Mesenchymal stem cell (in vitro differentiated cells and primary cell): ENCODE data around the gene NHEJ1.

Experiments
- DNase-seq: peaks from one replicate; pipeline ENCODE4 v3.0.0-alpha.2; 2013
- H2AFZ ChIP-seq: one replicate; pipeline ENCODE4 v1.6.1; 2013; ENCODE audit warnings: low read depth, mild to moderate bottlenecking, control low read depth, inconsistent platforms, low read length, moderate library complexity
- H2AK5ac ChIP-seq: 2 replicates; pipeline ENCODE4 v1.6.1; 2013; ENCODE audit warnings: low read length, moderate library complexity, mild to moderate bottlenecking, inconsistent platforms; ENCODE audit not compliant: severe bottlenecking
- H2BK120ac ChIP-seq: one replicate; pipeline ENCODE4 v1.6.1; 2013; ENCODE audit warnings: low read depth, mild to moderate bottlenecking, inconsistent platforms, low read length, moderate library complexity
- H2BK12ac ChIP-seq, 2 experiments: one replicate each; pipeline ENCODE4 v1.6.1; 2013; ENCODE audit warnings: inconsistent platforms in 2 of 2, low read length in 2 of 2, mild to moderate bottlenecking in 2 of 2, moderate library complexity in 2 of 2, control low read depth in 1 of 2
- H2BK15ac ChIP-seq: one replicate; pipeline ENCODE4 v1.6.1; 2013; ENCODE audit warnings: mild to moderate bottlenecking, low read depth, inconsistent platforms; ENCODE audit not compliant: poor library complexity, severe bottlenecking
- H2BK5ac ChIP-seq: 2 replicates; pipeline ENCODE4 v1.6.1; 2013; ENCODE audit warnings: low read depth, mild to moderate bottlenecking, low read length, control low read depth, inconsistent platforms; ENCODE audit not compliant: poor library complexity, severe bottlenecking
- H3K14ac ChIP-seq, 2 experiments: one replicate each; pipeline ENCODE4 v1.6.1; 2013; ENCODE audit warnings: inconsistent platforms in 2 of 2, low read length in 2 of 2, control low read depth in 1 of 2, mild to moderate bottlenecking in 1 of 2, moderate library complexity in 1 of 2
- H3K18ac ChIP-seq, 2 experiments: one replicate each; pipeline ENCODE4 v1.6.1; 2013; ENCODE audit warnings: inconsistent platforms in 2 of 2, low read length in 2 of 2, control low read depth in 1 of 2, low read depth in 1 of 2, mild to moderate bottlenecking in 1 of 2
- H3K23ac ChIP-seq, 2 experiments: one replicate each; pipeline ENCODE4 v1.6.1; 2013; ENCODE audit warnings: inconsistent platforms in 2 of 2, low read length in 2 of 2, mild to moderate bottlenecking in 2 of 2, moderate library complexity in 2 of 2, control low read depth in 1 of 2
- H3K27ac ChIP-seq: 2 replicates; pipeline ENCODE4 v1.5.1; 2013; ENCODE audit warnings: mild to moderate bottlenecking, moderate library complexity, low read length, control low read depth, inconsistent platforms; ENCODE audit not compliant: poor library complexity, severe bottlenecking
- H3K27me3 ChIP-seq, 2 experiments: 2 replicates each; pipeline versions ENCODE4 v1.6.1 to v1.7.0; 2013; ENCODE audit warnings: low read length in 2 of 2, mild to moderate bottlenecking in 2 of 2, moderate library complexity in 2 of 2, control low read depth in 1 of 2, inconsistent platforms in 1 of 2; ENCODE audit not compliant: control insufficient read depth in 1 of 2, insufficient read depth in 1 of 2
- H3K36me3 ChIP-seq, 2 experiments: 2 replicates each; pipeline versions ENCODE4 v1.6.1 to v1.7.0; 2013; ENCODE audit warnings: low read length in 2 of 2, control low read depth in 1 of 2, inconsistent platforms in 1 of 2, low read depth in 1 of 2, mild to moderate bottlenecking in 1 of 2; ENCODE audit not compliant: insufficient read depth in 2 of 2, control insufficient read depth in 1 of 2
- H3K4ac ChIP-seq, 2 experiments: one replicate each; pipeline ENCODE4 v1.6.1; 2013; ENCODE audit warnings: inconsistent platforms in 2 of 2, low read length in 2 of 2, mild to moderate bottlenecking in 2 of 2, moderate library complexity in 2 of 2, control low read depth in 1 of 2, low read depth in 1 of 2
- H3K4me1 ChIP-seq: 2 replicates; pipeline ENCODE4 v1.6.1; 2013; ENCODE audit warnings: low read depth, low read length, control low read depth; ENCODE audit not compliant: control insufficient read depth, insufficient read depth
- H3K4me2 ChIP-seq: 2 replicates; pipeline ENCODE4 v1.6.1; 2013; ENCODE audit warnings: low read length, mild to moderate bottlenecking, inconsistent platforms; ENCODE audit not compliant: poor library complexity, severe bottlenecking
- H3K4me3 ChIP-seq, 2 experiments: 2 replicates each; pipeline versions ENCODE4 v1.5.1 to v1.7.0; 2013; ENCODE audit warnings: low read length in 2 of 2, mild to moderate bottlenecking in 2 of 2, control low read depth in 1 of 2, low read depth in 1 of 2; ENCODE audit not compliant: insufficient read depth in 1 of 2
- H3K79me1 ChIP-seq: replicated peaks from 2 replicates; pipeline ENCODE4 v1.6.1; 2013; ENCODE audit warnings: mild to moderate bottlenecking, control low read depth, low read length, inconsistent platforms; ENCODE audit not compliant: poor library complexity, severe bottlenecking
- H3K9ac ChIP-seq: 2 replicates; pipeline ENCODE4 v1.7.0; 2013; ENCODE audit warnings: mild to moderate bottlenecking, low read length, moderate library complexity
- H3K9me3 ChIP-seq: 2 replicates; pipeline ENCODE4 v1.7.0; 2013; ENCODE audit warnings: mild to moderate bottlenecking, low read length; ENCODE audit not compliant: control insufficient read depth
- H4K8ac ChIP-seq: one replicate; pipeline ENCODE4 v1.6.1; 2013; ENCODE audit warnings: inconsistent platforms, mild to moderate bottlenecking, low read length, moderate library complexity
- H4K91ac ChIP-seq: one replicate; pipeline ENCODE4 v1.6.1; 2013; ENCODE audit warnings: mild to moderate bottlenecking, low read length, inconsistent platforms
- WGBS: methylation state at CpG from one replicate; pipeline ENCODE4 v1.1.7; 2013; ENCODE audit warnings: mixed read lengths; 5-methylcytosine and 5-hydroxymethylcytosine counted together

Gene NHEJ1

GRCh38 chr2:219109471-219109870, 51.1 kb downstream of the NHEJ1 start:
- H2AFZ ChIP-seq, result no peak overlapping the region
- no peak overlapping the region for H2BK15ac ChIP-seq
- no peak overlapping the region for H2BK120ac ChIP-seq
- no peak overlapping the region for H3K4me2 ChIP-seq
- H4K91ac ChIP-seq, result no peak overlapping the region
- no peak overlapping the region for H2BK12ac ChIP-seq
- H3K36me3 ChIP-seq, result peaks cover 0 to 6% of the 10 kb centered on the region in 2 experiments
- H3K4ac ChIP-seq, result no peak overlapping the region
- H3K9me3 ChIP-seq, result no peaks in the 10 kb centered on the region
- H3K4me1 ChIP-seq, result no peaks in the 10 kb centered on the region
- H3K27me3 ChIP-seq, result no peaks in the 10 kb centered on the region
- peaks cover 12% of the 10 kb centered on the region for H3K79me1 ChIP-seq
- H3K9ac ChIP-seq, result no peak overlapping the region
- H3K4me3 ChIP-seq, result no peak overlapping the region
- no peak overlapping the region for H3K27ac ChIP-seq
- WGBS, result 60% methylated on average over 2 of the region's 3 CpGs
- DNase-seq, result no peak
- no peak overlapping the region for H4K8ac ChIP-seq
- H3K14ac ChIP-seq, result no peak overlapping the region
- no peak overlapping the region for H2BK5ac ChIP-seq
- no peak overlapping the region for H3K18ac ChIP-seq
- H3K23ac ChIP-seq, result no peak overlapping the region
- no peak overlapping the region for H2AK5ac ChIP-seq

- Histone ChIP-seq H2AFZ (no peak overlapping the region), H3K27me3 (no peaks in the 10 kb centered on the region), H3K18ac (no peak overlapping the region), H2AK5ac (no peak overlapping the region), H2BK15ac (no peak overlapping the region), H3K4me3 (no peak overlapping the region), H3K4ac (no peak overlapping the region), H3K23ac (no peak overlapping the region), H3K4me1 (no peaks in the 10 kb centered on the region), H3K4me2 (no peak overlapping the region), H3K36me3 (no peaks in the 10 kb centered on the region), H3K27ac (no peak overlapping the region), H4K8ac (no peak overlapping the region), H3K9me3 (no peaks in the 10 kb centered on the region), H3K9ac (no peak overlapping the region), H3K14ac (no peak overlapping the region), H3K79me1 (peaks cover 12% of the 10 kb centered on the region), H4K91ac (no peak overlapping the region), H2BK5ac (no peak overlapping the region), H2BK12ac (no peak overlapping the region), H2BK120ac (no peak overlapping the region)
- DNase-seq, result no peak
- 61% methylated on average over 8 of the region's 8 CpGs for WGBS
These were observed 52.9 kb downstream of the NHEJ1 start for GRCh38 chr2:219107758-219108157.

- Histone ChIP-seq H3K9me3 (no peaks in the 10 kb centered on the region), H3K36me3 (no peaks in the 10 kb centered on the region), H3K4me1 (no peaks in the 10 kb centered on the region), H2AFZ (no peak overlapping the region), H3K27ac (no peak overlapping the region), H3K23ac (no peak overlapping the region), H2BK12ac (no peak overlapping the region), H3K9ac (no peak overlapping the region), H2BK120ac (no peak overlapping the region), H3K14ac (no peak overlapping the region), H2BK5ac (no peak overlapping the region), H3K4ac (no peak overlapping the region), H4K8ac (no peak overlapping the region), H2AK5ac (no peak overlapping the region), H3K27me3 (no peaks in the 10 kb centered on the region), H3K18ac (no peak overlapping the region), H2BK15ac (no peak overlapping the region), H3K79me1 (peaks cover 10% of the 10 kb centered on the region), H4K91ac (no peak overlapping the region), H3K4me3 (no peak overlapping the region), H3K4me2 (no peak overlapping the region)
- no peak for DNase-seq
- 91% methylated on average over 3 of the region's 3 CpGs for WGBS
These were observed 54.4 kb downstream of the NHEJ1 start for GRCh38 chr2:219106251-219106650.

GRCh38 chr2:219104107-219105035, 56.2 kb downstream of the NHEJ1 start:
- no peak overlapping the region for H3K4ac ChIP-seq

More at GRCh38 chr2:219104107-219105035, 56.2 kb downstream of the NHEJ1 start:
- Histone ChIP-seq H3K79me1 (peaks cover 7% of the 10 kb centered on the region), H3K4me3 (no peak overlapping the region), H3K4me2 (no peak overlapping the region), H3K14ac (no peak overlapping the region), H3K36me3 (no peaks in the 10 kb centered on the region), H2AK5ac (no peak overlapping the region), H3K23ac (no peak overlapping the region), H3K9ac (no peak overlapping the region), H2BK5ac (no peak overlapping the region), H3K18ac (no peak overlapping the region), H3K4me1 (no peaks in the 10 kb centered on the region), H4K91ac (no peak overlapping the region), H2AFZ (no peak overlapping the region), H2BK12ac (no peak overlapping the region), H2BK15ac (no peak overlapping the region), H3K27me3 (no peaks in the 10 kb centered on the region), H3K27ac (no peak overlapping the region), H4K8ac (no peak overlapping the region), H2BK120ac (no peak overlapping the region), H3K9me3 (no peaks in the 10 kb centered on the region)
- 53% methylated on average over 2 of the region's 4 CpGs for WGBS
- DNase-seq, result peak; percentile 35
